ENCODE results near the gene SLC43A3. TPM values are rescaled to one million over a fixed set of nuclear protein-coding genes. Genes with fewer than 3 reads are reported as not detected.

Gene SLC43A3
- total RNA-seq, 1 donor from 2014 or later = 66.0 TPM

GRCh38 chr11:57473285-57473841 lies 46.4 kb upstream of the SLC43A3 start:
- H3K4me3 ChIP-seq (ENCODE audit: low read depth, low read length) = no peak overlapping the region
- DNase-seq (ENCODE audit: low read depth) = no peak
- no peak for TF ChIP-seq CTCF (conservative IDR thresholded peaks at IDR 0.05; ENCODE audit: low read depth, low read length)

GRCh38 chr11:57471496-57471895 lies 44.6 kb upstream of the SLC43A3 start:
- no peak for TF ChIP-seq CTCF (conservative IDR thresholded peaks at IDR 0.05; ENCODE audit: low read depth, low read length)
- H3K4me3 ChIP-seq (ENCODE audit: low read depth, low read length) = no peak overlapping the region
- DNase-seq (ENCODE audit: low read depth) = no peak

GRCh38 chr11:57469268-57469667 lies 42.3 kb upstream of the SLC43A3 start:
- DNase-seq (ENCODE audit: low read depth) = no peak
- no peak overlapping the region for H3K4me3 ChIP-seq (ENCODE audit: low read depth, low read length)
- TF ChIP-seq CTCF (conservative IDR thresholded peaks at IDR 0.05; ENCODE audit: low read depth, low read length) = no peak

- no peak for DNase-seq (ENCODE audit: low read depth)
- TF ChIP-seq CTCF (conservative IDR thresholded peaks at IDR 0.05; ENCODE audit: low read depth, low read length) = no peak
- no peak overlapping the region for H3K4me3 ChIP-seq (ENCODE audit: low read depth, low read length)
Observed at GRCh38 chr11:57468276-57468675, 41.4 kb upstream of the SLC43A3 start.

GRCh38 chr11:57467508-57468157 lies 40.7 kb upstream of the SLC43A3 start:
- no peak for TF ChIP-seq CTCF (conservative IDR thresholded peaks at IDR 0.05; ENCODE audit: low read depth, low read length)
- DNase-seq (ENCODE audit: low read depth) = no peak

GRCh38 chr11:57466680-57467079 lies 39.8 kb upstream of the SLC43A3 start:
- no peak overlapping the region for H3K4me3 ChIP-seq (ENCODE audit: low read depth, low read length)
- no peak for DNase-seq (ENCODE audit: low read depth)
- TF ChIP-seq CTCF (conservative IDR thresholded peaks at IDR 0.05; ENCODE audit: low read depth, low read length) = no peak

More at GRCh38 chr11:57467508-57468157, 40.7 kb upstream of the SLC43A3 start:
- no peak overlapping the region for H3K4me3 ChIP-seq (ENCODE audit: low read depth, low read length)

All from epithelial cell of proximal tubule (primary cell).